SK-N-SH (cell line): ENCODE measurements around the gene RPL29. TPM values are rescaled to one million over a fixed set of nuclear protein-coding genes. Genes with fewer than 3 reads are reported as not detected.

Experiments
- CTCF ChIA-PET: fragments of 300-600, 350-600 bp; formaldehyde crosslinking; extraction: SDS; loops from one replicate; lab custom pipeline; 2021; lab: Yijun Ruan, JAX
- POLR2A ChIA-PET: fragments of 350-600 bp; sonication (Branson Sonifier 250); formaldehyde crosslinking; extraction: SDS; loops from one replicate; lab custom pipeline; 2020; ENCODE audit warnings: antibody characterized with exemption, inconsistent platforms; lab: Yijun Ruan, JAX
- DNase-seq: peaks from one replicate; pipeline ENCODE4 v3.0.0; 2012
- H2AFZ ChIP-seq: fragments of 200-600 bp; sonication (generic); 2 replicates; pipeline ENCODE4 v1.8.1; 2016; ENCODE audit warnings: antibody characterized with exemption, mild to moderate bottlenecking, low read depth
- H3F3A ChIP-seq: fragments of 200-600 bp; sonication (generic); replicated peaks from 2 replicates; pipeline ENCODE3; 2016; ENCODE audit warnings: antibody characterized with exemption, mild to moderate bottlenecking; ENCODE audit not compliant: insufficient read depth
- H3K27ac ChIP-seq, 2 experiments: fragments of 200-500 bp in 1 of 2; fragments of 200-600 bp in 1 of 2; sonication (Bioruptor generic) in 1 of 2; sonication (generic), shearing (Covaris generic) in 1 of 2; 2 replicates each; pipeline versions ENCODE4 v1.5.1 to v1.6.1; 2014 to 2016; ENCODE audit warnings: low read depth in 2 of 2, inconsistent platforms in 1 of 2, low read length in 1 of 2, mild to moderate bottlenecking in 1 of 2, mixed read lengths in 1 of 2
- H3K27me3 ChIP-seq: fragments of 200-600 bp; sonication (generic), shearing (Covaris generic); 2 replicates; pipeline ENCODE4 v1.6.1; 2016; ENCODE audit warnings: mixed run types; ENCODE audit not compliant: insufficient read depth
- H3K36me3 ChIP-seq, 2 experiments: fragments of 200-500 bp in 1 of 2; fragments of 200-600 bp in 1 of 2; sonication (Bioruptor generic) in 1 of 2; sonication (generic) in 1 of 2; replicated peaks in 1 of 2; 2 replicates each; pipeline versions ENCODE3 to v1.5.1; 2014 to 2016; ENCODE audit warnings: low read length in 1 of 2, mild to moderate bottlenecking in 1 of 2; ENCODE audit not compliant: insufficient read depth in 2 of 2, control insufficient read depth in 1 of 2
- H3K4me1 ChIP-seq, 2 experiments: fragments of 200-500 bp in 1 of 2; fragments of 200-600 bp in 1 of 2; sonication (Bioruptor generic) in 1 of 2; sonication (generic), shearing (Covaris generic) in 1 of 2; 2 replicates each; pipeline versions ENCODE4 v1.5.1 to v1.6.1; 2014 to 2016; ENCODE audit warnings: low read depth in 1 of 2, low read length in 1 of 2, mixed run types in 1 of 2; ENCODE audit not compliant: insufficient read depth in 2 of 2, control insufficient read depth in 1 of 2
- H3K4me2 ChIP-seq: fragments of 200-600 bp; sonication (generic), shearing (Covaris generic); 2 replicates; pipeline ENCODE4 v1.6.1; 2017; ENCODE audit warnings: mixed run types
- H3K4me3 ChIP-seq, 2 experiments: fragments of 200-500 bp in 1 of 2; fragments of 200-600 bp in 1 of 2; sonication (Bioruptor generic) in 1 of 2; sonication (generic), shearing (Covaris generic) in 1 of 2; 2 replicates each; pipeline versions ENCODE4 v1.5.1 to v1.8.1; 2014 to 2016; ENCODE audit warnings: low read depth in 2 of 2, inconsistent platforms in 1 of 2, low read length in 1 of 2, mild to moderate bottlenecking in 1 of 2, mixed read lengths in 1 of 2, moderate library complexity in 1 of 2
- H3K79me2 ChIP-seq: fragments of 200-600 bp; sonication (generic); 2 replicates; pipeline ENCODE4 v1.8.1; 2017; ENCODE audit warnings: mild to moderate bottlenecking; ENCODE audit not compliant: insufficient read depth
- H3K9ac ChIP-seq: fragments of 200-600 bp; sonication (generic); 2 replicates; pipeline ENCODE4 v1.6.1; 2017; ENCODE audit warnings: mixed run types
- H3K9me2 ChIP-seq: fragments of 200-600 bp; sonication (generic); 2 replicates; pipeline ENCODE4 v1.6.1; 2017; ENCODE audit warnings: mixed run types
- H3K9me3 ChIP-seq: fragments of 200-600 bp; sonication (generic); 2 replicates; pipeline ENCODE4 v1.6.1; 2017; ENCODE audit warnings: mixed run types, mild to moderate bottlenecking, moderate library complexity
- H4K20me1 ChIP-seq: fragments of 200-600 bp; sonication (generic); 2 replicates; pipeline ENCODE4 v1.6.1; 2017; ENCODE audit warnings: mild to moderate bottlenecking, mixed run types; ENCODE audit not compliant: insufficient read depth
- CHD2 ChIP-seq: fragments of 150-350 bp; IDR thresholded peaks from 2 replicates; pipeline ENCODE4 v1.6.1; 2018; ENCODE audit warnings: low read length; ENCODE audit not compliant: partially characterized antibody
- CTCF ChIP-seq: fragments of 200-600 bp; sonication (generic); IDR thresholded peaks from 2 replicates; pipeline ENCODE4 v1.6.1; 2017; ENCODE audit warnings: antibody characterized with exemption, mild to moderate bottlenecking, moderate library complexity
- ELF1 ChIP-seq: IDR thresholded peaks from 2 replicates; pipeline ENCODE4 v1.4.0; 2012
- EP300 ChIP-seq, 2 experiments: IDR thresholded peaks; 2 replicates each; pipeline versions ENCODE4 v1.4.0 to v1.6.1; 2012; ENCODE audit warnings: borderline replicate concordance in 1 of 2, low read depth in 1 of 2, low read length in 1 of 2
- FOSL2 ChIP-seq: IDR thresholded peaks from 2 replicates; pipeline ENCODE4 v1.4.0; 2012; ENCODE audit warnings: low read depth, mild to moderate bottlenecking, moderate library complexity, borderline replicate concordance
- FOXM1 ChIP-seq: IDR thresholded peaks from 2 replicates; pipeline ENCODE4 v1.4.0; 2012; ENCODE audit warnings: low read depth, mild to moderate bottlenecking
- GABPA ChIP-seq: IDR thresholded peaks from 2 replicates; pipeline ENCODE4 v1.4.0; 2012; ENCODE audit warnings: low read depth, mild to moderate bottlenecking
- GATA2 ChIP-seq: sonication (generic); formaldehyde crosslinking; IDR thresholded peaks from 2 replicates; pipeline ENCODE4 v1.5.0; 2020; ENCODE audit warnings: mild to moderate bottlenecking, missing genetic modification reagents
- IRF3 ChIP-seq: fragments of 150-350 bp; IDR thresholded peaks from 2 replicates; pipeline ENCODE4 v1.6.1; 2016; ENCODE audit warnings: mild to moderate bottlenecking, low read depth, low read length
- MAX ChIP-seq: IDR thresholded peaks from 2 replicates; pipeline ENCODE4 v1.4.0; 2012; ENCODE audit warnings: low read depth
- MEF2A ChIP-seq: IDR thresholded peaks from 2 replicates; pipeline ENCODE4 v1.4.0; 2012; ENCODE audit warnings: low read depth, borderline replicate concordance
- MXI1 ChIP-seq: IDR thresholded peaks from 2 replicates; pipeline ENCODE4 v1.6.1; 2012; ENCODE audit warnings: mild to moderate bottlenecking, low read depth, low read length, improper control_type of control experiment
- NFIC ChIP-seq: IDR thresholded peaks from 2 replicates; pipeline ENCODE4 v1.4.0; 2012; ENCODE audit warnings: borderline replicate concordance
- NRF1 ChIP-seq: IDR thresholded peaks from 2 replicates; pipeline ENCODE4 v1.6.1; 2012; ENCODE audit warnings: low read depth, mild to moderate bottlenecking, low read length
- RAD21 ChIP-seq: IDR thresholded peaks from 2 replicates; pipeline ENCODE4 v1.6.1; 2012; ENCODE audit warnings: mild to moderate bottlenecking, low read length
- RCOR1 ChIP-seq: fragments of 150-350 bp; IDR thresholded peaks from 2 replicates; pipeline ENCODE4 v1.6.1; 2017; ENCODE audit warnings: antibody characterized with exemption, low read length
- RFX5 ChIP-seq: IDR thresholded peaks from 2 replicates; pipeline ENCODE4 v1.6.1; 2012; ENCODE audit warnings: mild to moderate bottlenecking, improper control_type of control experiment, low read length
- TCF12 ChIP-seq: IDR thresholded peaks from 2 replicates; pipeline ENCODE4 v1.4.0; 2012
- USF2 ChIP-seq: fragments of 150-350 bp; IDR thresholded peaks from 2 replicates; pipeline ENCODE4 v1.6.1; 2017; ENCODE audit warnings: antibody characterized with exemption, low read length, low read depth, borderline replicate concordance
- WGBS: methylation state at CpG from one replicate; pipeline ENCODE4 v1.1.6; 2017; ENCODE audit warnings: low lambda C conversion rate; 5-methylcytosine and 5-hydroxymethylcytosine counted together
- polyA plus RNA-seq, 3 experiments: library from polyadenylated mRNA; depleted of rRNA; stranded (reverse); fragments of >200 nt; gene quantifications; 2 replicates each; pipeline ENCODE4 v1.2.3, GENCODE V29; 2012

The RPL29 gene
- polyA plus RNA-seq, 1 of the 3 experiments (the other 2 are of a cell fraction): 3,173 TPM

DNA sequence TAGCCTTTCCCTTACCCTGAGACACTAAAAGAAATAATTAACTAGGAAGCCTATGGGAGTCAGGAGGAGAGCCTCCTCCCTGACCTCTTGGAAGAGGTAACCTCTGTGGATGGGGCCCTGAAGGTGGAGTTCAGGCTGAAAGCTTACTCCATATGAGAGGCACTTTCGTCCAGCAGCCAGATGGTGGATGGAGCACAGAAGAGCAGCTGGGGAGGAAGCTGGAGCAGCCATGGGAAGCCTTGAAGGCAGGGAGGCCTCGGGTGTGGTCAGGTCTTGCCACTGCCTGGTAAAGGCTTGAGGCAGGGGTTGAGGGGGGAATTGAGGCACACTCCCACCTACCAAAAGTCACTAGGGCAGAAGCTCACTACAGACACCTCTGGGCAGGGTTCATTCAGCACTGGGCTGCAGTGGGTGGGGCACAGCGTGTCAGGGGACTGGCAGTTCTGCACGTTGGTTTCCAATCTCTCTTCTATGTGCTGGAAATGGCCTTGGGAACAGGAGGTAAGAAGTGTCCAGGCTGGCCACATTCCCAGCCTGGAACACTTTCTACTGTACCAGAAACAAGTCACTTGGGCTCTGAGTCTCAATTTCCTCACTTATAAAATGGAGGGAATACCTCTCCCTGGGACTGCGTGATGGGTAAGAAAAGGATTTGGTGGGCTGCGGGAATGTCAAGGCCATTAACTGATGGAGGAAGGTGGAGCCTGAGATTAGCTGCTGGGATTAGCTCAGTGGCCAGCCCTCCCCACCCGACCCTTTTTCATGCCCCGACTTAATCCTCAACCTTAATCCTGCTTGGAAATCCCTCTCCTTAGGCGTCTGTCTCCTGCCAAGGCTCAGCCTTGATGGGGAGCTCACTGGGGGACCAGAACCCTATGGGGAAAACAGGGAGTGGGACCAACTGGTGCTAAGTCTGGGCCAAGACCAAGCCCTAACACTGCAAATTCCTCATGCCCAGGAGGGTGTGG lies 33.8 kb downstream of the RPL29 start:
- Histone ChIP-seq H3K4me1 (peaks cover 4 to 38% of the 10 kb centered on the region in 2 experiments; a peak in 2 of 4 replicates), H3K27me3 (no peaks in the 10 kb centered on the region), H3K9ac (no peak overlapping the region), H3K9me2 (no peaks in the 10 kb centered on the region), H3K79me2 (peaks cover 31% of the 10 kb centered on the region), H4K20me1 (0 out of 2 replicates have a peak, but pooled peaks cover 4% of the 10 kb centered on the region), H3K36me3 (peaks cover under 1 to 42% of the 10 kb centered on the region in 2 experiments), H3K4me3 (no peak overlapping the region), H3K27ac (no peak overlapping the region), H3F3A (no peaks in the 10 kb centered on the region), H3K4me2 (no peak overlapping the region), H2AFZ (no peak overlapping the region), H3K9me3 (no peaks in the 10 kb centered on the region)
- ChIA-PET CTCF (interaction anchor here (0.6 to 10.7 kb wide), 5 partner anchors 12 to 424 kb away, joined by 3 to 84 read pairs (median 4); partner anchors contain the start of genes ABHD14A, ABHD14B, PARP3 and RRP9), POLR2A (interaction anchor here (0.5 to 1.7 kb wide), 4 partner anchors 12 to 75 kb away, joined by 3 to 4 read pairs (median 3); partner anchors contain the start of genes ABHD14A, ABHD14B and RPL29)
- WGBS: 83% methylated on average over 5 of the region's 9 CpGs
- no peak for DNase-seq
- no peak for TF ChIP-seq MEF2A
- no peak for TF ChIP-seq FOXM1
- TF ChIP-seq USF2: no peak
- TF ChIP-seq MAX: no peak
- TF ChIP-seq CHD2: no peak
- TF ChIP-seq RAD21: no peak
- TF ChIP-seq RFX5: no peak
- TF ChIP-seq CTCF: no peak
- no peak for TF ChIP-seq IRF3
- no peak for TF ChIP-seq ELF1
- TF ChIP-seq MXI1: no peak
- TF ChIP-seq RCOR1: no peak
- no peak for TF ChIP-seq EP300 (IDR thresholded peaks at IDR 0.05; ENCODE audit: borderline replicate concordance in 1 of 2, low read depth in 1 of 2, low read length in 1 of 2)
- no peak for TF ChIP-seq NFIC
- no peak for TF ChIP-seq FOSL2
- no peak for TF ChIP-seq GABPA
- TF ChIP-seq TCF12: no peak
- TF ChIP-seq GATA2 (CRISPR knock-in tag): no peak
- no peak for TF ChIP-seq NRF1
